ENCODE measurements around the gene HES2. TPM values are rescaled to one million over a fixed set of nuclear protein-coding genes. Genes with fewer than 3 reads are reported as not detected.
"Not testable (repeated sequence)": the region's sequence is repeated elsewhere in the genome, so short reads cannot be mapped to it uniquely, and the experiment has no call there.

The HES2 gene
- total RNA-seq, 1 experiment from 2014 or later = not detected

GRCh38 chr1:6456800-6457466 lies 37.2 kb upstream of the HES2 start:
- H3K79me2 ChIP-seq (ENCODE audit: low read length) = no peaks in the 10 kb centered on the region
- H3K4me3 ChIP-seq (ENCODE audit: low read length) = no peak overlapping the region
- no peaks in the 10 kb centered on the region for H3K9me2 ChIP-seq (replicated peaks; ENCODE audit: insufficient read depth, low read length)
- H2AFZ ChIP-seq (ENCODE audit: low read length) = no peak overlapping the region
- no peak overlapping the region for H3K9ac ChIP-seq (ENCODE audit: low read length)
- H3K4me1 ChIP-seq (ENCODE audit: low read length) = no peaks in the 10 kb centered on the region
- no peaks in the 10 kb centered on the region for H3K36me3 ChIP-seq (ENCODE audit: insufficient read depth, low read length)
- H3K27me3 ChIP-seq (ENCODE audit: low read length) = no peaks in the 10 kb centered on the region
- no peak for DNase-seq
- no peak overlapping the region for H3K27ac ChIP-seq (ENCODE audit: low read length)
- no peak overlapping the region for H3K4me2 ChIP-seq (ENCODE audit: low read depth, low read length, poor library complexity, severe bottlenecking)
- H4K20me1 ChIP-seq (ENCODE audit: insufficient read depth, low read depth, low read length) = no peaks in the 10 kb centered on the region
- no peaks in the 10 kb centered on the region for H3K9me3 ChIP-seq (ENCODE audit: low read length)

- H4K20me1 ChIP-seq (ENCODE audit: insufficient read depth, low read depth, low read length); H3K4me2 ChIP-seq (ENCODE audit: low read depth, low read length, poor library complexity, severe bottlenecking); H3K27ac ChIP-seq (ENCODE audit: low read length); H3K79me2 ChIP-seq (ENCODE audit: low read length); H3K36me3 ChIP-seq (ENCODE audit: insufficient read depth, low read length); H3K9me3 ChIP-seq (ENCODE audit: low read length); H3K4me3 ChIP-seq (ENCODE audit: low read length); H3K9ac ChIP-seq (ENCODE audit: low read length); H3K27me3 ChIP-seq (ENCODE audit: low read length); H3K9me2 ChIP-seq (replicated peaks; ENCODE audit: insufficient read depth, low read length); DNase-seq; H2AFZ ChIP-seq (ENCODE audit: low read length); H3K4me1 ChIP-seq (ENCODE audit: low read length): not testable (repeated sequence)
Measured at GRCh38 chr1:6455752-6456520, 36.2 kb upstream of the HES2 start.

GRCh38 chr1:6454856-6455751 lies 35.4 kb upstream of the HES2 start:
- Histone ChIP-seq H2AFZ (ENCODE audit: low read length) (no peak overlapping the region), H3K4me3 (ENCODE audit: low read length) (no peak overlapping the region), H3K9ac (ENCODE audit: low read length) (no peak overlapping the region), H3K27ac (ENCODE audit: low read length) (no peak overlapping the region), H3K4me2 (ENCODE audit: low read depth, low read length, poor library complexity, severe bottlenecking) (no peak overlapping the region), H4K20me1 (ENCODE audit: insufficient read depth, low read depth, low read length) (no peaks in the 10 kb centered on the region), H3K27me3 (ENCODE audit: low read length) (no peaks in the 10 kb centered on the region), H3K9me2 (replicated peaks; ENCODE audit: insufficient read depth, low read length) (no peaks in the 10 kb centered on the region), H3K36me3 (ENCODE audit: insufficient read depth, low read length) (no peaks in the 10 kb centered on the region), H3K9me3 (ENCODE audit: low read length) (no peaks in the 10 kb centered on the region), H3K79me2 (ENCODE audit: low read length) (no peaks in the 10 kb centered on the region), H3K4me1 (ENCODE audit: low read length) (no peaks in the 10 kb centered on the region)
- no peak for DNase-seq

- H3K9ac ChIP-seq (ENCODE audit: low read length); H4K20me1 ChIP-seq (ENCODE audit: insufficient read depth, low read depth, low read length); H3K4me3 ChIP-seq (ENCODE audit: low read length); H3K4me2 ChIP-seq (ENCODE audit: low read depth, low read length, poor library complexity, severe bottlenecking); H3K9me3 ChIP-seq (ENCODE audit: low read length); H3K4me1 ChIP-seq (ENCODE audit: low read length); H3K36me3 ChIP-seq (ENCODE audit: insufficient read depth, low read length); H3K27me3 ChIP-seq (ENCODE audit: low read length); H3K9me2 ChIP-seq (replicated peaks; ENCODE audit: insufficient read depth, low read length); DNase-seq; H3K27ac ChIP-seq (ENCODE audit: low read length); H2AFZ ChIP-seq (ENCODE audit: low read length); H3K79me2 ChIP-seq (ENCODE audit: low read length): not testable (repeated sequence)
Measured at GRCh38 chr1:6453895-6454855, 34.5 kb upstream of the HES2 start.

GRCh38 chr1:6450943-6451373 lies 31.2 kb upstream of the HES2 start:
- Histone ChIP-seq H3K9ac (ENCODE audit: low read length) (no peak overlapping the region), H3K9me2 (replicated peaks; ENCODE audit: insufficient read depth, low read length) (no peaks in the 10 kb centered on the region), H3K27ac (ENCODE audit: low read length) (no peak overlapping the region), H3K79me2 (ENCODE audit: low read length) (no peaks in the 10 kb centered on the region), H3K4me1 (ENCODE audit: low read length) (peaks cover 13% of the 10 kb centered on the region), H3K27me3 (ENCODE audit: low read length) (no peaks in the 10 kb centered on the region), H3K36me3 (ENCODE audit: insufficient read depth, low read length) (no peaks in the 10 kb centered on the region), H2AFZ (ENCODE audit: low read length) (no peak overlapping the region), H3K4me3 (ENCODE audit: low read length) (no peak overlapping the region), H3K9me3 (ENCODE audit: low read length) (no peaks in the 10 kb centered on the region), H3K4me2 (ENCODE audit: low read depth, low read length, poor library complexity, severe bottlenecking) (no peak overlapping the region), H4K20me1 (ENCODE audit: insufficient read depth, low read depth, low read length) (no peaks in the 10 kb centered on the region; the same call in 1 of the 2 replicates)
- no peak for DNase-seq

GRCh38 chr1:6450486-6450885 lies 30.8 kb upstream of the HES2 start:
- H3K9me2 ChIP-seq (replicated peaks; ENCODE audit: insufficient read depth, low read length); H3K36me3 ChIP-seq (ENCODE audit: insufficient read depth, low read length); H3K79me2 ChIP-seq (ENCODE audit: low read length); H4K20me1 ChIP-seq (ENCODE audit: insufficient read depth, low read depth, low read length); H3K27ac ChIP-seq (ENCODE audit: low read length); H2AFZ ChIP-seq (ENCODE audit: low read length); H3K4me2 ChIP-seq (ENCODE audit: low read depth, low read length, poor library complexity, severe bottlenecking); H3K27me3 ChIP-seq (ENCODE audit: low read length); DNase-seq; H3K9me3 ChIP-seq (ENCODE audit: low read length); H3K9ac ChIP-seq (ENCODE audit: low read length); H3K4me3 ChIP-seq (ENCODE audit: low read length): not testable (repeated sequence)
- peaks cover 13% of the 10 kb centered on the region for H3K4me1 ChIP-seq (ENCODE audit: low read length)

- no peak overlapping the region for H3K4me3 ChIP-seq (ENCODE audit: low read length)
- no peaks in the 10 kb centered on the region for H3K9me2 ChIP-seq (replicated peaks; ENCODE audit: insufficient read depth, low read length)
- H3K4me1 ChIP-seq (ENCODE audit: low read length) = peaks cover 13% of the 10 kb centered on the region
- H3K79me2 ChIP-seq (ENCODE audit: low read length) = no peaks in the 10 kb centered on the region
- H2AFZ ChIP-seq (ENCODE audit: low read length) = no peak overlapping the region
- H3K9ac ChIP-seq (ENCODE audit: low read length) = no peak overlapping the region
- H3K4me2 ChIP-seq (ENCODE audit: low read depth, low read length, poor library complexity, severe bottlenecking) = no peak overlapping the region
- no peaks in the 10 kb centered on the region; the same call in 1 of the 2 replicates for H4K20me1 ChIP-seq (ENCODE audit: insufficient read depth, low read depth, low read length)
- H3K27me3 ChIP-seq (ENCODE audit: low read length) = no peaks in the 10 kb centered on the region
- DNase-seq = no peak
- H3K9me3 ChIP-seq (ENCODE audit: low read length) = no peaks in the 10 kb centered on the region
- no peaks in the 10 kb centered on the region for H3K36me3 ChIP-seq (ENCODE audit: insufficient read depth, low read length)
- H3K27ac ChIP-seq (ENCODE audit: low read length) = no peak overlapping the region
Measured at GRCh38 chr1:6450005-6450450, 30.3 kb upstream of the HES2 start.

All from Karpas-422 (cell line).